Neural progenitor cell (in vitro differentiated cells): Measurements from ENCODE around the gene FAM83E. TPM values are rescaled to one million over a fixed set of nuclear protein-coding genes. Genes with fewer than 3 reads are reported as not detected.
A peak's percentile ranks its signal among the peaks of the same experiment; 100 is the strongest.

ENCODE experiments used
- DNase-seq: peaks from one replicate; pipeline ENCODE4 v3.0.0-alpha.2; 2016; ENCODE audit warnings: low spot score
- H2AFZ ChIP-seq: fragments of 200-600 bp; sonication (generic); replicated peaks from 2 replicates; pipeline ENCODE4 v1.6.1; 2016; ENCODE audit warnings: antibody characterized with exemption
- H3F3A ChIP-seq: fragments of 200-600 bp; sonication (generic); 2 replicates; pipeline ENCODE4 v1.6.1; 2016; ENCODE audit warnings: antibody characterized with exemption, low read depth
- H3K27ac ChIP-seq: fragments of 200-600 bp; sonication (generic); 2 replicates; pipeline ENCODE4 v1.5.1; 2016; ENCODE audit warnings: mild to moderate bottlenecking
- H3K27me3 ChIP-seq: fragments of 200-600 bp; sonication (generic); 2 replicates; pipeline ENCODE4 v1.6.1; 2016; ENCODE audit warnings: mild to moderate bottlenecking, moderate library complexity
- H3K36me3 ChIP-seq: fragments of 200-600 bp; sonication (generic); 2 replicates; pipeline ENCODE4 v1.5.1; 2016
- H3K4me1 ChIP-seq: fragments of 200-600 bp; sonication (generic); 2 replicates; pipeline ENCODE4 v1.6.1; 2016; ENCODE audit warnings: mixed run types
- H3K4me2 ChIP-seq: fragments of 200-600 bp; sonication (generic); 2 replicates; pipeline ENCODE4 v1.6.1; 2016
- H3K4me3 ChIP-seq: fragments of 200-600 bp; sonication (generic); 2 replicates; pipeline ENCODE4 v1.5.1; 2016
- H3K79me2 ChIP-seq: fragments of 200-600 bp; sonication (generic); 2 replicates; pipeline ENCODE4 v1.6.1; 2016; ENCODE audit warnings: low read depth
- H3K9ac ChIP-seq: fragments of 200-600 bp; sonication (generic); 2 replicates; pipeline ENCODE4 v1.6.1; 2016
- H3K9me3 ChIP-seq: fragments of 200-600 bp; sonication (generic); 2 replicates; pipeline ENCODE4 v1.5.1; 2016; ENCODE audit warnings: low read depth
- H4K20me1 ChIP-seq: fragments of 200-600 bp; sonication (generic); 2 replicates; pipeline ENCODE4 v1.6.1; 2016; ENCODE audit warnings: low read depth
- H3K27ac Mint-ChIP-seq: 3 replicates; pipeline ENCODE4 v1.8.0; 2021; ENCODE audit warnings: mixed read lengths
- H3K27me3 Mint-ChIP-seq: 2 replicates; pipeline ENCODE4 v1.8.0; 2022; ENCODE audit warnings: low read depth, mild to moderate bottlenecking, inconsistent platforms, moderate library complexity, mixed read lengths; ENCODE audit not compliant: insufficient read depth
- H3K36me3 Mint-ChIP-seq: 3 replicates; pipeline ENCODE4 v1.8.0; 2021; ENCODE audit warnings: mixed read lengths
- H3K4me1 Mint-ChIP-seq: 3 replicates; pipeline ENCODE4 v1.8.0; 2021; ENCODE audit warnings: mixed read lengths
- H3K4me3 Mint-ChIP-seq: 3 replicates; pipeline ENCODE4 v1.8.0; 2021; ENCODE audit warnings: mild to moderate bottlenecking, moderate library complexity, mixed read lengths
- H3K9me3 Mint-ChIP-seq: 3 replicates; pipeline ENCODE4 v1.8.0; 2020; ENCODE audit warnings: mixed read lengths
- EZH2 ChIP-seq: fragments of 200-600 bp; sonication (generic); IDR thresholded peaks from 2 replicates; pipeline ENCODE4 v1.6.1; 2017; ENCODE audit warnings: antibody characterized with exemption, mild to moderate bottlenecking, moderate library complexity
- EZH2phosphoT487 ChIP-seq: fragments of 200-600 bp; sonication (generic); IDR thresholded peaks from 2 replicates; pipeline ENCODE4 v1.6.1; 2017; ENCODE audit warnings: antibody characterized with exemption
- total RNA-seq: library from RNA; depleted of rRNA; stranded (reverse); fragments of >200 nt; gene quantifications from 2 replicates; pipeline ENCODE4 v1.2.3, GENCODE V29; 2015; ENCODE audit warnings: low replicate concordance
- TF ChIP-seq, protein P1 (sequence below): fragments of 200-600 bp; sonication (generic); IDR thresholded peaks from 2 replicates; pipeline ENCODE4 v1.5.1; 2017; ENCODE audit warnings: antibody characterized with exemption, mild to moderate bottlenecking

Gene FAM83E
- total RNA-seq, 1 donor from 2014 or later: 0.06 TPM

- H3F3A ChIP-seq: peaks cover 48% of the 10 kb centered on the region
- H3K4me3 Mint-ChIP-seq: peak overlapping the region; percentile 22
- no peaks in the 10 kb centered on the region for H3K9me3 Mint-ChIP-seq
- H3K4me3 ChIP-seq: no peak overlapping the region
- peaks cover 17% of the 10 kb centered on the region for H3K4me1 ChIP-seq
- no peaks in the 10 kb centered on the region for H3K9me3 ChIP-seq
- H3K36me3 Mint-ChIP-seq: peaks cover 2% of the 10 kb centered on the region
- H3K9ac ChIP-seq: no peak overlapping the region
- TF ChIP-seq EZH2phosphoT487: no peak
- TF ChIP-seq EZH2: no peak
- TF ChIP-seq, protein P1, sequence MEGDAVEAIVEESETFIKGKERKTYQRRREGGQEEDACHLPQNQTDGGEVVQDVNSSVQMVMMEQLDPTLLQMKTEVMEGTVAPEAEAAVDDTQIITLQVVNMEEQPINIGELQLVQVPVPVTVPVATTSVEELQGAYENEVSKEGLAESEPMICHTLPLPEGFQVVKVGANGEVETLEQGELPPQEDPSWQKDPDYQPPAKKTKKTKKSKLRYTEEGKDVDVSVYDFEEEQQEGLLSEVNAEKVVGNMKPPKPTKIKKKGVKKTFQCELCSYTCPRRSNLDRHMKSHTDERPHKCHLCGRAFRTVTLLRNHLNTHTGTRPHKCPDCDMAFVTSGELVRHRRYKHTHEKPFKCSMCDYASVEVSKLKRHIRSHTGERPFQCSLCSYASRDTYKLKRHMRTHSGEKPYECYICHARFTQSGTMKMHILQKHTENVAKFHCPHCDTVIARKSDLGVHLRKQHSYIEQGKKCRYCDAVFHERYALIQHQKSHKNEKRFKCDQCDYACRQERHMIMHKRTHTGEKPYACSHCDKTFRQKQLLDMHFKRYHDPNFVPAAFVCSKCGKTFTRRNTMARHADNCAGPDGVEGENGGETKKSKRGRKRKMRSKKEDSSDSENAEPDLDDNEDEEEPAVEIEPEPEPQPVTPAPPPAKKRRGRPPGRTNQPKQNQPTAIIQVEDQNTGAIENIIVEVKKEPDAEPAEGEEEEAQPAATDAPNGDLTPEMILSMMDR: no peak
- no peak overlapping the region for H3K4me2 ChIP-seq
- H3K79me2 ChIP-seq: peaks cover 28% of the 10 kb centered on the region
- H3K27ac ChIP-seq: no peak overlapping the region
- H4K20me1 ChIP-seq: peaks cover 32% of the 10 kb centered on the region
- H3K27ac Mint-ChIP-seq: no peak overlapping the region
- H3K27me3 Mint-ChIP-seq: peaks cover 4% of the 10 kb centered on the region
- DNase-seq: no peak
- H3K4me1 Mint-ChIP-seq: peaks cover 51% of the 10 kb centered on the region
- H2AFZ ChIP-seq: no peak overlapping the region
- no peaks in the 10 kb centered on the region for H3K27me3 ChIP-seq
- H3K36me3 ChIP-seq: no peaks in the 10 kb centered on the region
Measured at GRCh38 chr19:48627201-48627864, 12.5 kb upstream of the FAM83E start.

DNA sequence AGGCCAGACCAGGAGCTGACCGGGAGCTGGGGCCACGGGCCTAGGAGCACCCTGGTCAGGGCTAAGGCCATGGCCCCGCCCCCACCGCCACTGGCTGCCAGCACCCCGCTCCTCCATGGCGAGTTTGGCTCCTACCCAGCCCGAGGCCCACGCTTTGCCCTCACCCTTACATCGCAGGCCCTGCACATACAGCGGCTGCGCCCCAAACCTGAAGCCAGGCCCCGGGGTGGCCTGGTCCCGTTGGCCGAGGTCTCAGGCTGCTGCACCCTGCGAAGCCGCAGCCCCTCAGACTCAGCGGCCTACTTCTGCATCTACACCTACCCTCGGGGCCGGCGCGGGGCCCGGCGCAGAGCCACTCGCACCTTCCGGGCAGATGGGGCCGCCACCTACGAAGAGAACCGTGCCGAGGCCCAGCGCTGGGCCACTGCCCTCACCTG is 11.0 kb upstream of the FAM83E start:
- peaks cover 2% of the 10 kb centered on the region for H3K36me3 Mint-ChIP-seq
- Histone ChIP-seq H4K20me1 (peaks cover 25% of the 10 kb centered on the region), H3F3A (peaks cover 36% of the 10 kb centered on the region), H3K79me2 (peaks cover 28% of the 10 kb centered on the region), H2AFZ (no peak overlapping the region), H3K36me3 (no peaks in the 10 kb centered on the region), H3K9me3 (no peaks in the 10 kb centered on the region), H3K27me3 (no peaks in the 10 kb centered on the region), H3K4me2 (peak overlapping the region; percentile 93), H3K4me3 (no peak overlapping the region), H3K4me1 (peaks cover 14% of the 10 kb centered on the region), H3K9ac (no peak overlapping the region), H3K27ac (no peak overlapping the region)
- H3K9me3 Mint-ChIP-seq: no peaks in the 10 kb centered on the region
- no peak for DNase-seq
- H3K4me3 Mint-ChIP-seq: no peak overlapping the region
- H3K4me1 Mint-ChIP-seq: peaks cover 44% of the 10 kb centered on the region
- no peak overlapping the region for H3K27ac Mint-ChIP-seq
- TF ChIP-seq EZH2 (no peak), EZH2phosphoT487 (no peak)
- TF ChIP-seq, protein P1: no peak
- no peaks in the 10 kb centered on the region for H3K27me3 Mint-ChIP-seq

GRCh38 chr19:48624791-48625723 is 10.2 kb upstream of the FAM83E start:
- Mint-ChIP-seq H3K4me1 (peaks cover 39% of the 10 kb centered on the region), H3K9me3 (no peaks in the 10 kb centered on the region), H3K4me3 (peak overlapping the region; percentile 84), H3K27ac (peak overlapping the region; percentile 73), H3K36me3 (peaks cover 2% of the 10 kb centered on the region), H3K27me3 (no peaks in the 10 kb centered on the region)
- no peak overlapping the region for H2AFZ ChIP-seq
- peaks cover 6% of the 10 kb centered on the region for H3K4me1 ChIP-seq
- peak overlapping the region; percentile 93 for H3K4me2 ChIP-seq
- no peaks in the 10 kb centered on the region for H3K27me3 ChIP-seq
- no peaks in the 10 kb centered on the region for H3K9me3 ChIP-seq
- peaks cover 23% of the 10 kb centered on the region for H4K20me1 ChIP-seq
- H3K4me3 ChIP-seq: peak overlapping the region; percentile 79
- peaks cover 31% of the 10 kb centered on the region for H3F3A ChIP-seq
- peak; percentile 59 for DNase-seq
- H3K9ac ChIP-seq: peak overlapping the region; percentile 82
- no peaks in the 10 kb centered on the region for H3K36me3 ChIP-seq
- TF ChIP-seq EZH2: no peak
- TF ChIP-seq, protein P1: no peak
- TF ChIP-seq EZH2phosphoT487: no peak
- peaks cover 36% of the 10 kb centered on the region for H3K79me2 ChIP-seq
- no peak overlapping the region for H3K27ac ChIP-seq
